ENCODE measurements around the gene SRP14. TPM values are rescaled to one million over a fixed set of nuclear protein-coding genes. Genes with fewer than 3 reads are reported as not detected.

Gene SRP14
- total RNA-seq, 1 experiment from 2014 or later = 168 TPM

- Histone ChIP-seq H3K27ac (ENCODE audit: low read depth, low read length) (no peak overlapping the region), H3K36me3 (ENCODE audit: control insufficient read depth in 1 of 2, insufficient read depth in 2 of 2, low read length in 2 of 2) (no peaks in the 10 kb centered on the region), H3K4me2 (ENCODE audit: low read length) (no peak overlapping the region), H3K4me1 (ENCODE audit: control insufficient read depth in 1 of 2, insufficient read depth in 2 of 2, low read length in 2 of 2) (peaks cover 17 to 23% of the 10 kb centered on the region in 2 experiments), H3K9ac (ENCODE audit: low read length) (no peak overlapping the region), H3K4me3 (replicated peaks in 1 of 2; ENCODE audit: low read depth in 1 of 2, low read length in 2 of 2) (no peak overlapping the region), H3K9me3 (ENCODE audit: control insufficient read depth in 1 of 2, insufficient read depth in 1 of 2, low read depth in 1 of 2, low read length in 2 of 2) (no peaks in the 10 kb centered on the region), H3K9me2 (ENCODE audit: insufficient read depth) (no peaks in the 10 kb centered on the region), H2AFZ (ENCODE audit: low read depth, low read length, poor library complexity, severe bottlenecking) (no peak overlapping the region), H3K27me3 (ENCODE audit: insufficient read depth, low read length) (peaks cover 18% of the 10 kb centered on the region; the same call in 1 of the 2 replicates), H4K20me1 (ENCODE audit: insufficient read depth) (no peaks in the 10 kb centered on the region), H3K79me2 (ENCODE audit: insufficient read depth, low read length) (no peaks in the 10 kb centered on the region)
- intact Hi-C loops (cut with micrococcal nuclease) = no loop called here
- ATAC-seq = no peak
- ChIA-PET RAD21 (ENCODE audit: low non-redundant PET in 1 of 2, low total read pairs in 2 of 2, uncharacterized antibody in 2 of 2, unreplicated experiment in 2 of 2) (no interaction called here), POLR2A (no interaction called here), CTCF (no interaction called here)
- no peak for DNase-seq (ENCODE audit: low read depth, low spot score)
- TF ChIP-seq RAD21 (IDR thresholded peaks at IDR 0.05; ENCODE audit: low read depth) (no peak), ATF3 (IDR thresholded peaks at IDR 0.05) (no peak), ELF1 (IDR thresholded peaks at IDR 0.05; ENCODE audit: borderline replicate concordance, low read depth) (no peak)
- no TSS peak for BruUV-seq (replicated peaks)
Observed at GRCh38 chr15:40079456-40079855, 40.5 kb upstream of the SRP14 start.

GRCh38 chr15:40075298-40076044, 36.5 kb upstream of the SRP14 start:
- no peaks in the 10 kb centered on the region for H3K36me3 ChIP-seq (ENCODE audit: control insufficient read depth in 1 of 2, insufficient read depth in 2 of 2, low read length in 2 of 2)
- ATAC-seq (no peak), DNase-seq (ENCODE audit: low read depth, low spot score) (no peak)
- no peak overlapping the region for H2AFZ ChIP-seq (ENCODE audit: low read depth, low read length, poor library complexity, severe bottlenecking)
- H3K9me2 ChIP-seq (ENCODE audit: insufficient read depth) = no peaks in the 10 kb centered on the region
- no peak overlapping the region for H3K4me2 ChIP-seq (ENCODE audit: low read length)
- TF ChIP-seq RAD21 (IDR thresholded peaks at IDR 0.05; ENCODE audit: low read depth) (no peak), SRF (IDR thresholded peaks at IDR 0.05; ENCODE audit: low read depth) (no peak), CEBPB (IDR thresholded peaks at IDR 0.05; ENCODE audit: low read depth) (no peak), ATF3 (IDR thresholded peaks at IDR 0.05) (no peak), JUND (IDR thresholded peaks at IDR 0.05) (no peak), ELF1 (IDR thresholded peaks at IDR 0.05; ENCODE audit: borderline replicate concordance, low read depth) (no peak), SP1 (IDR thresholded peaks at IDR 0.05; ENCODE audit: low read depth) (no peak), ZFX (IDR thresholded peaks at IDR 0.05) (no peak), EZH2phosphoT487 (IDR thresholded peaks at IDR 0.05; ENCODE audit: borderline replicate concordance) (no peak), ZNF274 (IDR thresholded peaks at IDR 0.05; ENCODE audit: low read depth, low read length) (no peak), POLR2AphosphoS5 (IDR thresholded peaks at IDR 0.05; ENCODE audit: low read depth, low read length) (no peak), FOSL1 (IDR thresholded peaks at IDR 0.05; ENCODE audit: low read depth) (no peak), REST (IDR thresholded peaks at IDR 0.05; ENCODE audit: low read depth) (no peak), EGR1 (IDR thresholded peaks at IDR 0.05; ENCODE audit: low read depth) (no peak), EZH2 (IDR thresholded peaks at IDR 0.05) (no peak), CBX3 (IDR thresholded peaks at IDR 0.05; ENCODE audit: low read depth) (no peak)
- RAD21 ChIA-PET (ENCODE audit: low non-redundant PET in 1 of 2, low total read pairs in 2 of 2, uncharacterized antibody in 2 of 2, unreplicated experiment in 2 of 2) = interaction anchor here in 1 of 2 experiments (0.6 kb wide), 1 partner anchor 220 kb away, joined by 3 read pairs; no protein-coding TSS in a partner anchor
- H3K27ac ChIP-seq (ENCODE audit: low read depth, low read length) = no peak overlapping the region
- H4K20me1 ChIP-seq (ENCODE audit: insufficient read depth) = no peaks in the 10 kb centered on the region
- BruUV-seq (replicated peaks) = no TSS peak
- H3K4me3 ChIP-seq (replicated peaks in 1 of 2; ENCODE audit: low read depth in 1 of 2, low read length in 2 of 2) = no peak overlapping the region
- CTCF ChIA-PET = no interaction called here
- H3K9ac ChIP-seq (ENCODE audit: low read length) = no peak overlapping the region
- H3K79me2 ChIP-seq (ENCODE audit: insufficient read depth, low read length) = no peaks in the 10 kb centered on the region
- no peaks in the 10 kb centered on the region for H3K9me3 ChIP-seq (ENCODE audit: control insufficient read depth in 1 of 2, insufficient read depth in 1 of 2, low read depth in 1 of 2, low read length in 2 of 2)
- H3K4me1 ChIP-seq (ENCODE audit: control insufficient read depth in 1 of 2, insufficient read depth in 2 of 2, low read length in 2 of 2) = no peaks in the 10 kb centered on the region; a peak in 1 of 4 replicates
- intact Hi-C loops (cut with micrococcal nuclease) = no loop called here
- H3K27me3 ChIP-seq (ENCODE audit: insufficient read depth, low read length) = peaks cover 5% of the 10 kb centered on the region; the same call in 1 of the 2 replicates
- POLR2A ChIA-PET = no interaction called here
